ENCODE results near the gene UQCC5.

DNA sequence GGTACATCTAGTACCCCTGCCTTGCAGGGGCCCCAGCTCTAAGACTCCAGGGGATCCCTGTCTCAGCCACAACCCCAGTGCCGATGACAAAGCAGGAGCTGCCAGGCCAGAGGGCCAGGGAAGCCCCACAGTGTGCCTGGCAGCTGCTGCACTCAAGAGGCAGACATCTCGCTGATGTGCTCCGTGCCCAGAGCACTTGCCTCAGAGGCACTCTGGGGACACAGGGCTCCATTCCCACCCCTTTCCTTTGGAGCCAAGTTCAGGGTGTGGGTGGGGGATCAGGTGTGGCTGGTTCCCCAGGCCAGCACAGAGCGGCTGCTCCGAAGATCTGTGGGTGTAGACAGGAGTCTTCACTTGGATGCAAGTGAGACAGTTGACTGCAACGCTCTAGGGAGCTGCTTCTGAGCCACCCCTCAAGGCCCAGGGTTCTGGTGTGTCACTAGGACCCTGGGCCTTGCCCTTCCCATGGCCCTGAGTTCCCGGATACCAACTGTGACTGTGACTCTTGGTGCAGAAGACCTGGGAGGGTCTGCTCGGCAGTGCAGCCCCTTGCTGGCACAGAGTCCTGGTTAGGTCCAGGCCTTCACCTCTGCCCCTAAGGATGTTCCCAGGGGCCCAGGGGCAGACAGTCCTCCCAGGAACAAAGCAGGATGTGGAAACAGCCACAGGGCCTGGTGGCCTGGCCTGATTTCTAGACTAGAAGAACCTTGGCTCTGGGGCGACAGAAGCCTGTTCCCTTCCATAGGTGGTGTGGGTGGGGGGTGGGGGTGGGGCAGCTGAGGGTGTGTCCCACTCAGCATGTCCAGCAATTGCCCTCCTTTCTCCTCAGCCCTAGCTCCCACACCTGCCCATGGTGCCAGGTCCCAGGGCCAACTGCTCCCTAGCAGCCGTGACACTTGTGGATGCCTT, 5.2 kb upstream of the UQCC5 start:
- TF ChIP-seq, protein P1, sequence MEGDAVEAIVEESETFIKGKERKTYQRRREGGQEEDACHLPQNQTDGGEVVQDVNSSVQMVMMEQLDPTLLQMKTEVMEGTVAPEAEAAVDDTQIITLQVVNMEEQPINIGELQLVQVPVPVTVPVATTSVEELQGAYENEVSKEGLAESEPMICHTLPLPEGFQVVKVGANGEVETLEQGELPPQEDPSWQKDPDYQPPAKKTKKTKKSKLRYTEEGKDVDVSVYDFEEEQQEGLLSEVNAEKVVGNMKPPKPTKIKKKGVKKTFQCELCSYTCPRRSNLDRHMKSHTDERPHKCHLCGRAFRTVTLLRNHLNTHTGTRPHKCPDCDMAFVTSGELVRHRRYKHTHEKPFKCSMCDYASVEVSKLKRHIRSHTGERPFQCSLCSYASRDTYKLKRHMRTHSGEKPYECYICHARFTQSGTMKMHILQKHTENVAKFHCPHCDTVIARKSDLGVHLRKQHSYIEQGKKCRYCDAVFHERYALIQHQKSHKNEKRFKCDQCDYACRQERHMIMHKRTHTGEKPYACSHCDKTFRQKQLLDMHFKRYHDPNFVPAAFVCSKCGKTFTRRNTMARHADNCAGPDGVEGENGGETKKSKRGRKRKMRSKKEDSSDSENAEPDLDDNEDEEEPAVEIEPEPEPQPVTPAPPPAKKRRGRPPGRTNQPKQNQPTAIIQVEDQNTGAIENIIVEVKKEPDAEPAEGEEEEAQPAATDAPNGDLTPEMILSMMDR (IDR thresholded peaks at IDR 0.05), result no peak
- TF ChIP-seq EP300 (IDR thresholded peaks at IDR 0.05), result no peak
- TF ChIP-seq POLR2A (IDR thresholded peaks at IDR 0.05), result no peak
- TF ChIP-seq POLR2AphosphoS5 (IDR thresholded peaks at IDR 0.05), result no peak
